ENCODE results near the gene SERF2.

DNA sequence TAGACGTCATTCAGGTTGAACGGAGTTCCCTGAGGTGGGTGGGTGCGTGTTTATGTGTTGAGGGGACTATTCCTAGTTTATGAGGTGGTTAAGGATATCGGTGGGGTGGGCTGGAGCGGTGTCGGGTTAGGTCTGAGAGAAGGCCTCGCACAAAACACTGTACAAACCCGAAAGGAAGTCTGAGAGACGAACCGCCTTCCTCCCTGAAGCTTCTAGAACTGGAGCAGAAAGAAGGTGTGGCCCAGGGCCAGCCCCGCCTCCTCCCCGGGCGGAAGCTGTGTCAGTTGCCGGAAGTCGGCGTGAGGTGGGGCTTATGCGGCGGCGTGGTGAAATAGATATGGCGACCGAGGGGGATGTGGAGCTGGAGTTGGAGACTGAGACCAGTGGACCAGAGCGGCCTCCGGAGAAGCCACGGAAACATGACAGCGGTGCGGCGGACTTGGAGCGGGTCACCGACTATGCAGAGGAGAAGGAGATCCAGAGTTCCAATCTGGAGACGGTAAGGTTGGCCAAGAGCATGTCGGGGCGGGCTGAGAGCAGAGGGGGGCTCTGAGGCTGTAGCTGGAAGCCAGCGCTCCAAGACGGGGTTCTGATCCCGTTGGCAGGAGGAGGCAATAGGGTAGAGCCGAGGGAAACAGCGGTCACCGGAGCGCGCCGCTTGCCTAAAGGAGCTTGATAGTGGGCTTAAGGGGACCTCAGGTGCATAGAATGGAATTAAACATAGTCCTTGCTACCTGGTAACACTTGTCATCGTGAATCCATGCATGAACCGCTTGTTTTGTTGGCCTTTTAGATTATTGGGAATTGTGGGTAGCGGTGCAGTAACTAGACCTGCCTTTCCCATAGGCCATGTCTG lies 8.4 kb downstream of the SERF2 start, which contains the start of gene HYPK:
- TF ChIP-seq CTCF (IDR thresholded peaks at IDR 0.05) (no peak), POLR2A (IDR thresholded peaks at IDR 0.05) (peak in 2 of 4 donors; percentile 44 to 55)
